Endothelial cell of umbilical vein (primary cell): ENCODE data around the gene NEK8. TPM values are rescaled to one million over a fixed set of nuclear protein-coding genes. Genes with fewer than 3 reads are reported as not detected.

Source experiments
- BruUV-seq: library from RNA; stranded (reverse); fragments of 400-500 nt; replicated peaks from 2 replicates; lab custom pipeline; 2021; lab: Mats Ljungman, UMichigan
- CTCF ChIA-PET: fragments of 300-600, 350-600 bp; sonication (Branson Sonifier 250); formaldehyde crosslinking; loops from one replicate; lab custom pipeline; 2021; ENCODE audit warnings: antibody characterized with exemption, inconsistent platforms; lab: Charles Lee
- POLR2A ChIA-PET: fragments of 300-600, 350-600 bp; sonication (Branson Sonifier 250); formaldehyde crosslinking; loops from one replicate; lab custom pipeline; 2021; ENCODE audit warnings: antibody characterized with exemption, inconsistent platforms; lab: Charles Lee
- DNase-seq: peaks from one replicate; pipeline ENCODE4 v3.0.0-alpha.2; 2011; ENCODE audit warnings: low read depth, low spot score
- FAIRE-seq: peaks from 2 replicates; lab custom pipeline; 2011; peaks lifted over from hg19 to GRCh38; lab: Jason Lieb, UNC
- H2AFZ ChIP-seq: 2 replicates; pipeline ENCODE4 v1.6.0; 2012; ENCODE audit warnings: low read depth, low read length, control low read depth, inconsistent platforms
- H3K27ac ChIP-seq: 2 replicates; pipeline ENCODE4 v1.5.1; 2011; ENCODE audit warnings: low read depth, mild to moderate bottlenecking, control low read depth, low read length, moderate library complexity; ENCODE audit not compliant: insufficient read depth
- H3K27me3 ChIP-seq, 2 experiments: 2 replicates each; pipeline versions ENCODE4 v1.6.0 to v1.6.1; 2011; ENCODE audit warnings: low read length in 2 of 2, mixed read lengths in 1 of 2; ENCODE audit not compliant: control insufficient read depth in 2 of 2, insufficient read depth in 2 of 2
- H3K36me3 ChIP-seq, 2 experiments: 2 replicates in 1 of 2; 3 replicates in 1 of 2; pipeline ENCODE4 v1.5.1; 2011; ENCODE audit warnings: low read length in 2 of 2, mild to moderate bottlenecking in 1 of 2, moderate library complexity in 1 of 2; ENCODE audit not compliant: control insufficient read depth in 2 of 2, insufficient read depth in 2 of 2; ENCODE audit errors: extremely low read depth in 1 of 2
- H3K4me1 ChIP-seq: 3 replicates; pipeline ENCODE4 v1.5.1; 2011; ENCODE audit warnings: mild to moderate bottlenecking, low read length; ENCODE audit not compliant: control insufficient read depth, insufficient read depth; ENCODE audit errors: extremely low read depth
- H3K4me2 ChIP-seq: 2 replicates; pipeline ENCODE4 v1.6.1; 2011; ENCODE audit warnings: low read length, control low read depth, mixed read lengths; ENCODE audit not compliant: insufficient read depth
- H3K4me3 ChIP-seq, 3 experiments: fragments of 200-600 bp in 1 of 3; sonication (generic), shearing (Covaris generic) in 1 of 3; replicated peaks in 1 of 3; 2 replicates each; pipeline ENCODE4 v1.5.1; 2011 to 2016; ENCODE audit warnings: control low read depth in 3 of 3, low read length in 3 of 3, mild to moderate bottlenecking in 2 of 3, inconsistent platforms in 1 of 3, low read depth in 1 of 3, moderate library complexity in 1 of 3; ENCODE audit not compliant: insufficient read depth in 1 of 3
- H3K79me2 ChIP-seq: 2 replicates; pipeline ENCODE4 v1.6.0; 2012; ENCODE audit warnings: low read length, inconsistent platforms; ENCODE audit not compliant: control insufficient read depth, insufficient read depth
- H3K9ac ChIP-seq: replicated peaks from 2 replicates; pipeline ENCODE3; 2011; ENCODE audit warnings: low read length, control low read depth; ENCODE audit not compliant: insufficient read depth; ENCODE audit errors: extremely low read depth
- H3K9me1 ChIP-seq: replicated peaks from 3 replicates; pipeline ENCODE4 v1.6.0; 2011; ENCODE audit warnings: mild to moderate bottlenecking, low read length; ENCODE audit not compliant: control insufficient read depth, insufficient read depth; ENCODE audit errors: extremely low read depth
- H3K9me3 ChIP-seq: replicated peaks from 2 replicates; pipeline ENCODE4 v1.5.1; 2012; ENCODE audit warnings: low read length, inconsistent platforms; ENCODE audit not compliant: control insufficient read depth, insufficient read depth
- H4K20me1 ChIP-seq: replicated peaks from 2 replicates; pipeline ENCODE3; 2011; ENCODE audit warnings: mild to moderate bottlenecking, low read length; ENCODE audit not compliant: control insufficient read depth, insufficient read depth; ENCODE audit errors: extremely low read depth
- EZH2 ChIP-seq: IDR thresholded peaks from 2 replicates; pipeline ENCODE4 v1.6.1; 2012; ENCODE audit warnings: borderline replicate concordance, low read depth, mild to moderate bottlenecking, moderate library complexity, low read length, inconsistent platforms; ENCODE audit not compliant: severe bottlenecking
- FOS ChIP-seq: IDR thresholded peaks from 2 replicates; pipeline ENCODE4 v1.6.1; 2011; ENCODE audit warnings: mild to moderate bottlenecking, low read length, moderate library complexity, borderline replicate concordance; ENCODE audit not compliant: insufficient read depth
- GATA2 ChIP-seq: IDR thresholded peaks from 2 replicates; pipeline ENCODE4 v1.7.0; 2011; ENCODE audit warnings: low read depth, mild to moderate bottlenecking, moderate library complexity, mixed read lengths, low read length; ENCODE audit not compliant: insufficient read length, insufficient read depth
- JUN ChIP-seq: IDR thresholded peaks from 2 replicates; pipeline ENCODE4 v1.6.1; 2011; ENCODE audit warnings: borderline replicate concordance, low read depth; ENCODE audit not compliant: insufficient read length, insufficient read depth
- MAX ChIP-seq: IDR thresholded peaks from 2 replicates; pipeline ENCODE4 v1.6.1; 2011; ENCODE audit not compliant: insufficient read depth, insufficient read length
- MYC ChIP-seq: IDR thresholded peaks from one replicate; pipeline ENCODE4 v1.6.1; 2011; ENCODE audit warnings: mild to moderate bottlenecking, low read depth, low read length
- POLR2A ChIP-seq: IDR thresholded peaks from 2 replicates; pipeline ENCODE4 v1.6.1; 2012; ENCODE audit warnings: low read depth, mild to moderate bottlenecking, control low read depth, low read length
- POLR2AphosphoS5 ChIP-seq: IDR thresholded peaks from 2 replicates; pipeline ENCODE4 v1.6.1; 2012; ENCODE audit warnings: low read depth, mild to moderate bottlenecking, control low read depth, low read length, moderate library complexity; ENCODE audit not compliant: insufficient read depth
- dilution Hi-C: fragments of 300-500 bp; cut with MboI; formaldehyde crosslinking; loops from one replicate; pipeline ENCODE4 v1.15.0; 2019; ENCODE audit warnings: low sequenced_read_pairs; ENCODE audit not compliant: extremely low pct_ligation_motif_present
- intact Hi-C: fragments of 100-400 bp; cut with micrococcal nuclease; formaldehyde crosslinking; loops from one replicate; pipeline ENCODE4 v1.10.0; 2022
- polyA plus RNA-seq, 4 experiments: library from polyadenylated mRNA; depleted of rRNA in 3 of 4; stranded (reverse) in 3 of 4; unstranded in 1 of 4; fragments of >200 nt; gene quantifications; 2 replicates each; pipeline versions ENCODE4 v1.2.1 to v1.2.3, GENCODE V29; 2011 to 2012; ENCODE audit warnings: missing spikeins in 1 of 4
- small RNA-seq: library from RNA; depleted of rRNA; stranded (forward); fragments of <200 nt; gene quantifications from one replicate; pipeline ENCODE3, GENCODE V24; 2012; ENCODE audit warnings: low replicate concordance, low read depth; ENCODE audit not compliant: insufficient read depth, insufficient read length
- total RNA-seq: library from RNA; stranded (reverse); gene quantifications from 2 replicates; pipeline ENCODE4 v1.2.3, GENCODE V29; 2021
- TF ChIP-seq, protein P1 (sequence below), 2 donors: IDR thresholded peaks; 1 replicate in 1 of 2; 2 replicates in 1 of 2; pipeline ENCODE4 v1.5.1; 2011; ENCODE audit warnings: low read length in 2 of 2, mild to moderate bottlenecking in 2 of 2, moderate library complexity in 2 of 2, control low read depth in 1 of 2, inconsistent platforms in 1 of 2, low read depth in 1 of 2; ENCODE audit not compliant: insufficient read depth in 1 of 2; ENCODE audit errors: extremely low read depth in 1 of 2

NEK8 gene
- total and polyA plus RNA-seq, 2 donors (not counting 3 experiments of a cell fraction or from before 2014, with no cell fraction given), result 3.1 to 3.2 TPM

DNA sequence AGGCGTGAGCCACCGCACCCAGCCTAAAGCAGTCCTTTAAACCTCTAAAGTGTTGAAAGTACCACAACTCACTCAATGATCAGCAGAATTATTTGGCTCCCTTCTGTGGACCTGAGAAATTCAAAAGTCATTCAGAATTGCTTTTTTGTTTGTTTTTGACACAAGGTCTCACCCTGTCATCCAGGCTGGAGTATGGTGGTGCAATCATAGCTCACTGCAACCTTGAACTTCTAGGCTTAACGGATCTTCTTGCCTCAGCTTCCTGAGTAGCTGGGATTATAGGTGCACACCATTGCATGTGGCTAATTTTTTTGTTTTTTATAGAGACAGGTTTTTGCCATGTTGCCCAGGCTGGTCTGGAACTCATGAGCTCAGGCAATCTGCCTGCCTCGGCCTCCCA, 59.5 kb downstream of the NEK8 start:
- TF ChIP-seq FOS (no peak), POLR2A (no peak), GATA2 (no peak), POLR2AphosphoS5 (no peak), MYC (no peak), EZH2 (no peak), JUN (no peak), MAX (no peak)
- TF ChIP-seq, protein P1, sequence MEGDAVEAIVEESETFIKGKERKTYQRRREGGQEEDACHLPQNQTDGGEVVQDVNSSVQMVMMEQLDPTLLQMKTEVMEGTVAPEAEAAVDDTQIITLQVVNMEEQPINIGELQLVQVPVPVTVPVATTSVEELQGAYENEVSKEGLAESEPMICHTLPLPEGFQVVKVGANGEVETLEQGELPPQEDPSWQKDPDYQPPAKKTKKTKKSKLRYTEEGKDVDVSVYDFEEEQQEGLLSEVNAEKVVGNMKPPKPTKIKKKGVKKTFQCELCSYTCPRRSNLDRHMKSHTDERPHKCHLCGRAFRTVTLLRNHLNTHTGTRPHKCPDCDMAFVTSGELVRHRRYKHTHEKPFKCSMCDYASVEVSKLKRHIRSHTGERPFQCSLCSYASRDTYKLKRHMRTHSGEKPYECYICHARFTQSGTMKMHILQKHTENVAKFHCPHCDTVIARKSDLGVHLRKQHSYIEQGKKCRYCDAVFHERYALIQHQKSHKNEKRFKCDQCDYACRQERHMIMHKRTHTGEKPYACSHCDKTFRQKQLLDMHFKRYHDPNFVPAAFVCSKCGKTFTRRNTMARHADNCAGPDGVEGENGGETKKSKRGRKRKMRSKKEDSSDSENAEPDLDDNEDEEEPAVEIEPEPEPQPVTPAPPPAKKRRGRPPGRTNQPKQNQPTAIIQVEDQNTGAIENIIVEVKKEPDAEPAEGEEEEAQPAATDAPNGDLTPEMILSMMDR (IDR thresholded peaks at IDR 0.05; ENCODE audit: extremely low read depth in 1 of 2, insufficient read depth in 1 of 2, low read depth in 1 of 2, low read length in 2 of 2), result no peak
- intact Hi-C loops (no loop called here), dilution Hi-C loops (no loop called here)
- BruUV-seq, result no TSS peak
- no peak overlapping the region for H3K9ac ChIP-seq
- FAIRE-seq (no peak), DNase-seq (no peak)
- H3K79me2 ChIP-seq, result peaks cover 56% of the 10 kb centered on the region
- ChIA-PET POLR2A (interaction anchor here (0.6 kb wide), 1 partner anchor 65 kb away, joined by 5 read pairs; no protein-coding TSS in a partner anchor), CTCF (interaction anchor here (0.7 to 4.1 kb wide), 5 partner anchors 12 to 30 kb away, joined by 3 to 30 read pairs (median 3); no protein-coding TSS in a partner anchor)
- H3K9me1 ChIP-seq, result no peaks in the 10 kb centered on the region
- no peaks in the 10 kb centered on the region for H4K20me1 ChIP-seq
- no peak overlapping the region for H3K4me3 ChIP-seq
- no peaks in the 10 kb centered on the region for H3K4me1 ChIP-seq
- no peak overlapping the region for H3K4me2 ChIP-seq
- H3K27ac ChIP-seq, result no peak overlapping the region
- H3K27me3 ChIP-seq, result no peaks in the 10 kb centered on the region
- H3K9me3 ChIP-seq, result no peaks in the 10 kb centered on the region
- no peak overlapping the region for H2AFZ ChIP-seq
- peaks cover 0 to 3% of the 10 kb centered on the region in 2 experiments for H3K36me3 ChIP-seq

Small RNA genes within 50 kb of the gene (small RNA-seq; reads per million reads assigned to genes)
- gene SNORD42A, result not detected
- gene SNORD42B, result 19.3 reads per million, percentile 78 among the genes with 10 or more reads in this experiment
- gene SNORD4A, result not detected
- not detected for gene SNORD4B

Other genes with a start within 250 kb of the NEK8 start
- not detected in 2 replicates for gene FOXN1, start 222.4 kb upstream of the NEK8 start, total RNA-seq
- gene FOXN1, start 222.4 kb upstream of the NEK8 start, polyA plus RNA-seq, result not detected in 2 replicates
- gene UNC119, start 176.2 kb upstream of the NEK8 start, total RNA-seq, result 26.3 and 28.1 TPM in 2 replicates
- 67.8 and 76.9 TPM in 2 replicates for gene UNC119, start 176.2 kb upstream of the NEK8 start, polyA plus RNA-seq
- 68.6 and 71.3 TPM in 2 replicates for gene PIGS, start 157.3 kb upstream of the NEK8 start, total RNA-seq
- gene PIGS, start 157.3 kb upstream of the NEK8 start, polyA plus RNA-seq, result 110 and 111 TPM in 2 replicates
- 7.2 and 9.0 TPM in 2 replicates for gene ALDOC, start 151.9 kb upstream of the NEK8 start, total RNA-seq
- gene ALDOC, start 151.9 kb upstream of the NEK8 start, polyA plus RNA-seq, result 18.9 and 20.3 TPM in 2 replicates
- gene SPAG5, start 129.8 kb upstream of the NEK8 start, total RNA-seq, result 85.4 and 90.6 TPM in 2 replicates
- gene SPAG5, start 129.8 kb upstream of the NEK8 start, polyA plus RNA-seq, result 25.9 and 31.7 TPM in 2 replicates
- gene RSKR, start 114.6 kb upstream of the NEK8 start, total RNA-seq, result 19.9 and 20.1 TPM in 2 replicates
- gene RSKR, start 114.6 kb upstream of the NEK8 start, polyA plus RNA-seq, result 10.0 and 10.5 TPM in 2 replicates
- 164 and 165 TPM in 2 replicates for gene BLTP2, start 83.6 kb upstream of the NEK8 start, total RNA-seq
- 91.4 and 119 TPM in 2 replicates for gene BLTP2, start 83.6 kb upstream of the NEK8 start, polyA plus RNA-seq
- 52.6 and 56.4 TPM in 2 replicates for gene SDF2, start 66.9 kb upstream of the NEK8 start, total RNA-seq
- gene SDF2, start 66.9 kb upstream of the NEK8 start, polyA plus RNA-seq, result 77.9 and 101 TPM in 2 replicates
- gene SUPT6H, start 66.6 kb upstream of the NEK8 start, total RNA-seq, result 70.4 and 79.2 TPM in 2 replicates
- gene SUPT6H, start 66.6 kb upstream of the NEK8 start, polyA plus RNA-seq, result 33.9 and 34.9 TPM in 2 replicates
- gene PROCA1, start 16.9 kb upstream of the NEK8 start, total RNA-seq, result 2.1 and 2.6 TPM in 2 replicates
- 2.0 and 2.1 TPM in 2 replicates for gene PROCA1, start 16.9 kb upstream of the NEK8 start, polyA plus RNA-seq
- gene RAB34, start 10.9 kb upstream of the NEK8 start, total RNA-seq, result 62.3 and 87.1 TPM in 2 replicates
- 113 and 116 TPM in 2 replicates for gene RAB34, start 10.9 kb upstream of the NEK8 start, polyA plus RNA-seq
- 1,554 and 1,573 TPM in 2 replicates for gene RPL23A, start 8.8 kb upstream of the NEK8 start, total RNA-seq
- gene RPL23A, start 8.8 kb upstream of the NEK8 start, polyA plus RNA-seq, result 717 and 827 TPM in 2 replicates
- gene TLCD1, start 2.6 kb upstream of the NEK8 start, total RNA-seq, result 1.8 and 2.6 TPM in 2 replicates
- gene TLCD1, start 2.6 kb upstream of the NEK8 start, polyA plus RNA-seq, result 6.8 and 8.1 TPM in 2 replicates
- gene TRAF4, start 15.2 kb downstream of the NEK8 start, total RNA-seq, result 81.9 and 83.9 TPM in 2 replicates
- 79.5 and 97.3 TPM in 2 replicates for gene TRAF4, start 15.2 kb downstream of the NEK8 start, polyA plus RNA-seq
- 30.6 and 33.7 TPM in 2 replicates for gene FAM222B, start 114.0 kb downstream of the NEK8 start, total RNA-seq
- 20.6 and 21.1 TPM in 2 replicates for gene FAM222B, start 114.0 kb downstream of the NEK8 start, polyA plus RNA-seq
- 50.3 and 58.0 TPM in 2 replicates for gene ERAL1, start 126.2 kb downstream of the NEK8 start, total RNA-seq
- 86.6 and 102 TPM in 2 replicates for gene ERAL1, start 126.2 kb downstream of the NEK8 start, polyA plus RNA-seq
- gene FLOT2, start 168.9 kb downstream of the NEK8 start, total RNA-seq, result 131 and 169 TPM in 2 replicates
- gene FLOT2, start 168.9 kb downstream of the NEK8 start, polyA plus RNA-seq, result 180 and 184 TPM in 2 replicates
- 5.6 and 7.2 TPM in 2 replicates for gene DHRS13, start 174.3 kb downstream of the NEK8 start, total RNA-seq
- 8.2 and 9.3 TPM in 2 replicates for gene DHRS13, start 174.3 kb downstream of the NEK8 start, polyA plus RNA-seq
- gene PHF12, start 222.7 kb downstream of the NEK8 start, total RNA-seq, result 36.4 and 44.2 TPM in 2 replicates
- gene PHF12, start 222.7 kb downstream of the NEK8 start, polyA plus RNA-seq, result 24.3 and 26.6 TPM in 2 replicates